IPS DF 19.7 (cell line): ENCODE results near the gene IFI44.

Experiments used
- DNase-seq: peaks from one replicate; pipeline ENCODE4 v3.0.0-alpha.2; 2013; ENCODE audit warnings: low read depth, low spot score

The IFI44 gene

DNA sequence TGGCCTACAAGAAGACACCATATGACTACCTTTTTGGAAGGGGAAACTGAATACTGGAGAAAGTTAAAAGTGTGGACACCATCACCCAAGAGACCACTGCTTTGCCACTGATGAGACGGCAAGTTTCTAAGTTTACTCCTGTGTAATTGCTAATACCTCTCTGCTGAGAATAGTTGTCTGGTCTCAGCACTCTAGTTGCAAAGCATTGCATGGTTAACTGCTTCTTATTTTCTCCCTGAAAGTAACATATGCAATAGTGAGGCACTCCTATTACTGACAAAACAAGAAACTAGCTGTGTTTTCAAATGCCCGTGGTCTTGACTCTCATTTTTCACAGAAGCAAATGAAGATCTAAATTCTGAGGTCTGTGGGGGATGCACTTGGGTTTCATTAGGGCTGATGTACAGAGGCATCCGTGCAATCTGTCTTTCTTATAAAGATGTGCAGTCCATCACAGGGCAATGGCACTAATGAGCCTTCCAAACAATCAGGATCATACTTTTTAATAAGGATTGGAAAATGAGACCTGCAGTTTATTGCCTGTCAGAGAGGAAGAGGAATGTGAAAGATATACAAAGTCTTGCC, 62.9 kb downstream of the IFI44 start:
- no peak for DNase-seq

DNA sequence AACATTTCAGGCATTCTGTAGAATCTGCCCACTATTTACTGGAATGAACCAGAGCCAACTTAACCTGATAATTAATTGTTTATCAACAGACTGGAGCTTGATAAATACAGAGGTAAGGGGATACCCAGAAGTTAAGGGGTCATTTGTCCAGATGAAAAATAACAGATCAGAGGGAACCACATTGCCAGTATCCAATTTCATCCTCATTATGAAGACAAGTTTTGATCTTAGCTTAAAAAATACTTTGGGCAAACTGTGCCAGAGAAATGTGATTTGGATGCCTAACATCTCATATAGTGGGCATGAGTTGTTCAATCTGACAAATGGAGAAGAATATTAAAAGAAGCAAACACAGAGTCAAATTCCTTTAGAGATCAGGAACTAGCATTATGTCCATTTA, 63.7 kb downstream of the IFI44 start:
- no peak for DNase-seq
